GM18517 (cell line): ENCODE data around the gene TDRD6.
"Not testable (repeated sequence)": the region's sequence is repeated elsewhere in the genome, so short reads cannot be mapped to it uniquely, and the experiment has no call there.

Source experiments
- ATAC-seq: cut with Tn5 transposase; IDR thresholded peaks from one replicate; pipeline ENCODE4 v1.9.1; 2021; ENCODE audit warnings: mild to moderate bottlenecking, moderate library complexity; ENCODE audit not compliant: unreplicated experiment

The TDRD6 gene

DNA sequence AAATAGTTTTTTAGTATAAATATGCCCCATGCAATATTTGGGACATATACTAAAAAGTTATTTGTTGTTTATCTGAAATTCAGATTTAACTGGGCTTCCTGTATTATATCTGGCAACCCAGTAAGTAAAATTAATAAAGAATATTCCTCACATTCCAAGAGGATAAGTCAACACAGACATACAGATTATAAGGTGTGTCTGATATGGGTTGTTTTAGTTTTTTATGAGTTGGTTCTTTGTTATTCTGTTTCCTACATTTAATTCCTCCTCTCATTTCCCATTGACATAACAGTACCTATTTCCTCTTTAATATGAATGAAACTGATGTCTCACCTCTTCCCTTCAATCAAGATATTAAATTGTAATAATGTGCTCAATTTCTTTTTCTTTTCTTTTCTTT lies 49.2 kb downstream of the TDRD6 start:
- no peak for ATAC-seq

DNA sequence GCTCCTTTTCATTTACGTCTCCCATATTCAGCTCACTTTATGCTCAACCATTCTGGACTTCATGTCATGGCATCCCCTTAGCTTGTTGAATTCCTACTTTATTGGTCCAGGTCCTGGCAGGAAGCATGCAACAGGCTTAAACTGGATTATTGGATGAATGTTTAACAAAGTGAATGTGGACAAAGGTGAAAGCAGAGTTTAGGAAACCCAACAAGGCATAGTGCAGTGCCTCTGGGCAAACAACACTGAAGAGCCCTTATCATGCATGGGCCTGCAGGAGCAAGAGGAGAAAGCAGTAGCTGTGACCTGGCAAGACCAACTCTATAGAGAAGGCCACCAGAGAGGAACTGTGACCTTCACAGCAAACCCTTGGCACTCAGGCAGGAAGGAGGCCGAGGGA lies 53.8 kb downstream of the TDRD6 start:
- no peak for ATAC-seq

DNA sequence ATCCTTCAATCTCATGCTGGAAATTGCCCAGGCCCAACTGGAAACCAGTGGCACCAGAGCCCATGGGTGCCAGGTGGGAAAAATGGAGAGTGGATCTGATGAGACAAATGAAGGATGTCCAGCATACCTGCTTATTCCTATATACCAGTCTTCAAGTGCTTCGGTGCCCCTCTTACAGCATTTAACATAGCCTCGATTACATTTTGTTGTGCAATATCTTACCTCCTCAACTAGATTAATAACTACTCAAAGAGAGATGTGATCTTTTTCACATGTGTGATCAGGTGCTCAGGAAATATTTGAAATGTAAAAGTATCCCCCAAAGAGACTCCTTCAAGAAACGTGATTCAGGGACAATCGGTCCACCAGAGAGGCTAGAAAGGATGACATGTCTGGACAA lies 54.2 kb downstream of the TDRD6 start:
- no peak for ATAC-seq

DNA sequence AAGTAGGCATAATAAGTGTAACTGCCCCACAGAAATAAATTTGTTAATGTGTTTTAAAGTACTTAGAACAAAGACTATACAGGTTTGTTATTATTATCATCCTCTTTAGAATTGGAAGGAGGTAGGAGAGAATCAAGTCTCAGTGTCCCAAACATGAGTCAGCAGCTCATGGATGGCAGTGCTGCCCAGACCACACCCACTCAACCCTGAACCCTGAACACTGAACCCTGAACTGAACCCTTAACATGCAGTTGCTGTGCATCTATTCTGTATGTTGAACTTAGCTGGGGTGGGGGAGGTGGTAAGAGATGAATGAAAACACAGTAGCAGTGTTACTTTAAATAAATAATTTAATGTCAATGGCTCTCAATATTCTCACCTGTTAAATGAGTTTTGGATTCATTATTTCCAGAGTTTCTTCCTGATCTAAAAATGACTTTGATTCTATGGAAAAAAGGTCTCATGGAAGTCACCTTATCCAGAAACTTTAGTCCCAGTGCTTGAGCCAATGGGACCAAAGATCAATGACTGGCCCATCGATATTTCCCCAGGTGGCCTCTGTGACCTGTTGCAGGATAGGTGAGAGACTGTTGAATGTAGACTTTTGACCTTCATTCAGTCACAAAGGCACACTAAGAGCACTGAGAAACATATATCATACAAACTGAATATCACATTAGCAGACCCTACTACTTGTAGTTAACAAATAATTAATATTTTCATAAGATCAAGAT lies 55.9 kb downstream of the TDRD6 start:
- no peak for ATAC-seq

GRCh38 chr6:46744159-46744725 lies 56.6 kb downstream of the TDRD6 start:
- not testable (repeated sequence) for ATAC-seq

DNA sequence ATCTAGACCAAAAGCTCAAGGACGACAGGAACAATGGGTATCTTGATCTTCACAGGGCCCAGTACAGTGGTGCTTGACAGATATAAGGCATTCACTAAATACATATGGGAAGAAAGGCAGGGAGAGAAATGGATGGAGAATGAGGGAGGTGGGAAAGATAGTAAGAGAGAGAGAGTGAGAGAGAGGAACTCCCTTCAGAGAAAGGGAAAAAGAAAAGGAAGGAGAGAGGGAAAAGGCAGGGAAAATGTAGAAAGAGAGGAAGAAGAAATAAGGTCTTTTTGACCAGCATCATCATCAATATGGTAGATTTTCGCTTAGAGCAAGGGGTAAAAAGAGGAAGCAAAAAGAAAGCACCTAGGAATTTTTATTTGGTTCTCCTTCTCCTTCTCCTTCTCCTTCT lies 58.3 kb downstream of the TDRD6 start:
- ATAC-seq = no peak

DNA sequence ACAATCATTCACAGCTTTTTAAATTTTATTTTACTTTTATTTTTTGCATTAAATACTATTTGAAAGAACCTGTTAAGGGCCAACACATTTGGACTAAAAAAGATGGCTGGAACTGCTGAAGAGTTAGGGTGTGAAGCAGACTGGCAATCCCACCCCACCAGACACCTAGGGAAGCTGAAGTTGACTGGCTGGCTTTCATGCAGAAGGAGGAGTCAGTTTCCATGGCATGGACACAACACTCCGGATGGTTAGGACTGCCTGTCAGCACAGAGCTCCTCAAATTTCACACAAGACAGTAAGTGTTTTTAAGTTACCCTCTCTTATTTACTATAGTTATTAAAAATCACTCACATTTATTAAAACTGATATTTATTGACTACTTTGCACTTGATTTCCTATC lies 59.0 kb downstream of the TDRD6 start, which contains the start of gene ANKRD66:
TSS of gene ANKRD66 (plus strand) at position 238 of the 400 bp plus-strand sequence. CDS start 5,016 bp downstream, outside the sequence.
- ATAC-seq = no peak

GRCh38 chr6:46748940-46749503 lies 61.3 kb downstream of the TDRD6 start:
- ATAC-seq = no peak

GRCh38 chr6:46749731-46750130 lies 62.0 kb downstream of the TDRD6 start:
- no peak for ATAC-seq

DNA sequence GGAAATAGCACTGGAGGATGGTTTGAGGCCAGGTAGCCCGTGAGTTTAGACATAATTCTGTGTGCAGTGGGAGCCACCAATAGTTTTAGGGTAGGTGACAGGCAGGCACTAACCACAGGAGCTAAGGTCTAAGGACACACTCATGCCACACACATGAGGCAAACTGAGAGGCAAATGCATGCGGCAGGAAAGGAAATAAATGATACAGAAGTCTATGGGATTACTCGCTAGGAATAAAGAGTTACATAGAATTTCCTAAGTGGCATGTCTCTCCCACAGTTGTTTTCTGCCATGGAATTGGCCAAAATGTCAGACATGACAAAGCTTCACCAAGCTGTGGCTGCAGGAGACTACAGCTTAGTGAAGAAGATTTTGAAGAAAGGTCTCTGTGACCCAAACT lies 64.0 kb downstream of the TDRD6 start:
- ATAC-seq = no peak
